Activated CD4-positive, CD25-positive, alpha-beta regulatory T cell (primary cell): ENCODE data around the gene CBR4.

Experiments used
- DNase-seq, 4 experiments: peaks; one replicate each; lab custom pipeline; 2025; lab: John Stamatoyannopoulos, UW

The CBR4 gene

DNA sequence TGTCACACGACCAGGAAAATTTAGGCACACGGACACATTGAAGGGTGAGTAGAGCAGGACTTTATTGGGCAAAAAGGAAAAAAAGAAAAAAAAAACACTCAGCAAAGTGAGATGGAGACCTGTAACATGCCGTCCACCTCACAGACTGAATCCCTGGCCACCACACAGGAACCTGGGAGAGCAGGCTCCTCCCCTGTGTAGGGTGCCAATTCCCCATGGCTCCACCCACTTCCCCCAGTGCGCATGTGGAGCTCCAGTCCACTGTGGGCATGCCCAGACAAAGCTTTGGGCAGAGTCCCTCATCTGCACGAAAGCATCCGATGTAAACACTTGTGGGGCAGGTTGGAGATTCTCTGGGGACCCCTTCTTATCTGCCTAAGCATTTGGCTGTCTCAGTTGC lies 23.6 kb upstream of the CBR4 start:
- no peak for DNase-seq

DNA sequence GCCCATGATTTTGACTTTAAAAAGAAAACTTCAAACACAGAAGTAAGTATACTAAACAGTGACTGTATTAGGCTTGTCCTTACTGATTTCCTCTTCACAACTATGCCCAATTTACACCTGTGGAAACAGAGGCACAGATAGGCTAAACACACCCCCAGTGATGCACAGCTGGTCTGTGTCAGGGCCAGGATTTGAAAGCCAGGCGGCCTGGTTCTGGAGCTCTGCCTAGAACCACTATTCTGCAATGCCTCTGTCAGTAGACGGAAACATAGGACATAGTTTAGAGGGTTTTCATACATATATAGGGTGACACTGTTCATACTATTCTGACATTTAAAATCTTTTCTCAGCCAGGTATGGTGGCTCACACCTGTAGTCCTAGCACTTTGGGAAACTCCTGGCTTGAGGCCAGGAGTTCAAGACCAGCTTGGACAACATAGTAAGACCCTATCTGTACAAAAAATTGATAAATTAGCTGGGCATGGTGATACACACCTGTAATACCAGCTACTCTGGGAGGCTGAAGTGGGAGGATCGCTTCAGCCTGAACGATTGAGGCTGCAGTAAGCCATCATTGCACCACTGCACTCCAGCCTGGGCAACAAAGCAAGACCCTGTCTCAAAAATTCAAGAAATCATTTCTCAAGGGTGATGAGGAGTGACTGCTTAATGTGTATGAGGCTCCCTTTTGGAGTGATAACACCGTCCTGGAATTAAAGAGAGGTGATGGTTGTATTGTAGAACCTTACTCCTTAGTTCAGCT lies 23.0 kb upstream of the CBR4 start:
- no peak for DNase-seq

DNA sequence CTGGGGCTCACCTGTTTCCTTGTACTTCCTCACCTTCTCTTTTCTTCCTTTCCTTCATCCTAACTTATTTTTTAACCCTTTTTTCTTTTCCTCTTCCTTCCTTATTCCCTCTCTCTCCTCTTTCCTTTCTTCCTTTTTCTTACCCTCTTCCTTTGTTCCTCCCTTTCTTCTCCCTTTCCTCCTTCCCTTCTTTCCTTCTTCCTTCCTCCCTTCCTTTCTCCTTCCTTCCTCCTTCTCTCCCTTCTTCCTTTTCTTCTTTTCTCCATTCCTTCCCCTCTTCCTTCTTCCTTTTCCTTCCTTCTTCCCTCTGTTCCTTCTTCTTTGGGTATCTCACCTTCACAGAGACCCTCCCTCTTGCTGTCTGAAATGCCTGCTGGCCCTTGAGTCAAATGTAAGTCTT lies 22.1 kb upstream of the CBR4 start:
- DNase-seq: no peak

DNA sequence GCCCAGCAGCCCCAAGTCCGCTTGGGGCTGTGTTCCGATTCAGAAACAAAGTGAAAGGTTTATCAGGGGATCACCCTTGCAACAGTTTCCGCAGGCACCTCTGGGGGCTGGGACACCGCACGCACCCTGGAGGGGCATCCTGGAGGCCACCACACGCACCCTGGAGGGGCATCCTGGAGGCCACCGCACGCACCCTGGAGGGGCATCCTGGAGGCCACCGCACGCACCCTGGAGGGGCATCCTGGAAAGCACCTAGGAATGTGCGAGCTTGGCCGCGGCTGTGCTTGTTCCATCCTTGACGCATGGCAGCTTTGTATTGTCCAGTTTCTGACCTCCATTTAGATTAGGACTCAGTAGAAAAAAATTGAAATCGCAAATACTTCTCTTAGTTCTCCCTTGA lies 21.3 kb upstream of the CBR4 start:
- no peak for DNase-seq

DNA sequence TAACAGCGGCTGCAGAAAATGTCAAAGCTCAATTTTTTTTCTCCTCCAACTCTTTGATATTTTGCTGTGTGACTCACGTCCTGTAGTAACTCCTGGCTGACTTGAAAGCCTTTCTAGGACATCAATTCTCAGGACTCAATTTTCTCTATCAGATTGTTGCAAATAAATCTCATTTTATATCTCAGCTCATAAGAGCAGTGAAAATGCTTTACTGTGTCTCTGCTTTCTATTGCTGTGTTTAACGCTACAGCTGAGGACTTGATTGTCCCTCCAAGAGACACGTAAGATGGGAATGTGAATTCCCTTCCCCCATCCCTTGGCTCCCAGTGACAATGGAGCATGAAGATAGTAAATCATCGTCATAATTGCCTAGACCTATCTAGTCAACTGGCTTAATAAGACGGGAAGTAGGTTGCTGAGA lies 20.5 kb upstream of the CBR4 start:
- DNase-seq: no peak

DNA sequence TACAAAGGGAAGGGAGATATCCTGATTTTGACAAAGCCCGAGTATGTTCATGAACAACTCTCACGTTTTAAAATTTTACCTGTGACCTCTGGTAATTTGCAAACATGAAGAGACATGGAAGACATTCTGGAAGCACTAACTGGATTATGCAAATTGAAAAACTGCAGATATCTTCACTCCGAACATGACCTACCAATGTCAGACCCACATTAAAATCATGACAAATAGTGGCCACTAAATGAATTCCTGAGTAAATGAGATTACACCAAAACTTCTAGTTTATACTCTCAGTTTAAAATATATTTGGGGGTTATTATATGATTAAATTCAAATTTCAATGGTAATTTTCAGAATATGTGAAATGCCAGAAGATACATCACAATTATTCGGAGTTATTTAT lies 19.9 kb upstream of the CBR4 start:
- DNase-seq: no peak

DNA sequence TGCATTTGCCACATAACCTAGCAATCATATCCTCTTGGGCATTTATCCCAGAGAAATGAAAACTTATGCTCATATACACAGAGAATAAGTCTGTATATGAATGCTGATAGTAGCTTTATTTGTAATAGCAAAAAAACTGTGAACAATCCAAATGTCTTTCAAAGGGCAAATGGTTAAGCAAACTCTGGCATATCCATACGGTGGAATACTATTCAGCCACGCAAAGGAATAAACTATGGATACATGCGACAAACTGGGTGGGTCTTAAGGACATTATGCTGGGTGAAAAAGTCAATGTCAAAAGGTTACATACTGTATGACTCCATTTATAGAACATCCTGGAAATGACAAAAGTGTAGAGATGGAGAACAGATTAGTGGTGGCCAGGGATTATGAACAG lies 17.6 kb upstream of the CBR4 start:
- DNase-seq: no peak

DNA sequence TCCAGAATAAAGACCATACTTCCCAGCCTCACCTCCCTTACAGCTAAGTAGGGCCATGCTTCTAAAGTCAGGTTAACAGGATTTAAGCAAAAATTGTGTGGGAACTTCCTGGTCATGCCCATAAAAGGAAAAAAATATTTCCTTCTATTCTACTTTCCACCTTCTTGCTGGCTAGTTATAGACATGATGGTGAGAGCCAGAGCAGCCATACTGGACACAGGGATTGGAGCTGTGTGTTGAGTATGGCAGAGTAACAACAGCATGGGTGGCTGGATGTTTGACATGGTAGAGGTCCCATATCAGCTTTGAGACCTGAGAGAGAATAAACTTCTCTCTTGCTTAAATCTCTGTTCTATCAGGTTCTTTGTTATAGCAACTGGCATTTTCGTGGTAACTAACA lies 15.1 kb upstream of the CBR4 start:
- no peak for DNase-seq

DNA sequence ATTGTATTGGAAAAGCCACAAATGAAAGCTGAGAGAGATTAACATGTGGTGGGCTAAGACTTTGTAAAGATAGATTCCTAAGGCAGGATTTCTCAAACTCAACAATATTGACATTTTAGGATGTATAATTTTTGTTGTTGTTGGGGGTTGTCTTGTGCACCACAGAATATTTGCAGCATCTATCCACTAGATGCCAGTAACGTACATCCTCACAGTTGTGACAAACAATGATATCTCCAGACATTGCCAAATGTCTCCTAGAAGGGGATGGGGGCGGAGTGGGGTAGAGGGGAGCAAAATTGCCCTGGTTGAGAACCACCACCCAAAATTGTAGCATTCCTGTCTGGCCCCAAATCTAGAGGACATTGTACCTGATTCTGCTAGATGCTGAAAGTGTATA lies 14.7 kb upstream of the CBR4 start:
- DNase-seq: no peak

DNA sequence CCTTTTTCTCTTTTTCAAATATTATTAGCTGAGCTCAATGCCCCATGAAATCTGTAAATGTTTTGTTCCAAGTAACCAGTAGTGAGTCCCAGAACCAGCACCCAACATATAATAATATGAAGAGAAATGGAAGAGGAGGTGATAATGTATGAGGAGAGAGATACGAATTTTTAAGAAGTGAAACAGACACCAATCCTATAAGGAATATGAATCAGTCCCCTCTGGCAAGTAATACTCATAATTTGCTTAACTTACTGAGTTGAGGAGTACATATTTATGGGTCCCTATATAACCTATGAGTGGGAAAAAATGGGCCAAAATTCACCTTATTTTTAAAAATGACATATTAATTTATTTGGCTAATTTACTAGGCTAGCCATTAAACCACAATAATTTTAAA lies 8.4 kb upstream of the CBR4 start:
- no peak for DNase-seq

DNA sequence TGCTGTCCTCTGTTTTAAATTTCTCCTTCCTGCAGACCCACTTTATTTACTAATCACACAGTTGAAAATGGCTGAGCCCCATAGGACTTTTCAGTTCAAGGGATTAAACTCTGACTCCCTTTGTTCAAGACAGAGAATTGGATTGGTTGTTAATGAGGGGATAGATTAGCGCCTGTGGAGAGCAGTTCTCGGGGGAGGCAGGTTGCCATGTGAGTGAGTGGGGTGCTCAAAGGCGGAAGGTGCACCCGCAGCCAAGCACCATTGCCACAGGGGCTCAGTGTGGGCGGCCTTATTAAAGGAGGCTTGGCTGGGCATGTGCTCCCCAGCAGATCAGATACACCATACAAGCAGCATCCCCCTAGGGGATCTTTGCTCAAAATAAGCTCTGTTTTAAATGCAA lies 7.9 kb upstream of the CBR4 start:
- no peak for DNase-seq

DNA sequence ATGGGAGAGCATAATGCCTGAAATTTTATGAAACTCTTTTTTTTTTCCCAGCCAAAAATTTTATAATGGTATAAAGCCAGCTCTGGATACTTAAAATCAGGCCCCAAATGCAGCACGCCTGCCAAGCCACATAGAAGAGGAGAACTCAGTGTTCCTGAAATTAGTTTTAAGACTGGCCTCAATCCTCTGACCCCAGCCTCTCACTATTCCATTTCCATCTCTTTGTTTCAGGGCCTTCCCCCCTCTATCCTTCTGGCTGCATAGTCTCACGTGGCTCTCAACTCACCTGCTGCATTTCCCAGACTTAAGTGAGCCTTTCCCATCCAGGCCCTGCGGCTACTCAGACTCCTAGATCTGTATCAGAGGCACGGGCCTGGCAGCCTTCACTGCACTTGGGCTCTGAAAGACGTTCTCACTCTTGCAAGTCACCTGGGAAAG lies 5.2 kb upstream of the CBR4 start:
- DNase-seq: no peak

DNA sequence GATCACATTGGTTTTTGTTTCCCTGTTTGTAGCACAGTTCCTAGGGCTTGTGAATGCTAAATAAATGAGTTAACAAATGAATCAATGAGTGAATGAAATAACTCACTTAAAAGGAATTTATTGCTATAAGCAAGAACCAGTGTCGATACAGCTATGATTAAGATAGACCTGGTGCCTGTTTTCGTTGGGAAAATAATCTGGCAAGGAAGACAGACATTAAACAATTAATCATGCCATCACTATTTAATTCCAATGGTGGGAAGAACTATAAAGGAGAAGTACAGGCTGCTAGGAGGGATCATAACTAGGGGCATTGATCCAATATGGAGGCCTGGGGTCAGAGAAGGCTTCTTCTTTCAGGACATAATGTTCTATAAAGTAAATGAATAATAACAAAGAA lies 4.5 kb upstream of the CBR4 start:
- no peak for DNase-seq

DNA sequence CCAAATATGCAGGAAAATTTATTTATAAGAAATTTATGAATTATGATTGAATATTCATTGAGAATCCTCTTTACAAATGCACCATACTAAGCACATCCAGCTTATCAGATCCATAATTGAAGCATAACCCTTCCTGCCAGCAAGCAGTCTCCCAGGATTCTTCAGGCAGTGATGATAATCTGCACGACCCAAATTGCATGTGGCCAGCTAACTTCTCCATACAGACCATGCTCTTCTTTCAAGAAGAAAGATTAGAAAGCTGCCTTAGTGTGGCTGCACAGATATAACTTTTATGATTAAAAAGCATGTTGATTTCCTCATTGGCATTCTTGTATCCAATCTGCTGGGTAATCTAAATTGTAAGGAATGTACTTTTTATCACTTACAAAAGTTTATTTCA lies 3.3 kb upstream of the CBR4 start:
- no peak for DNase-seq

DNA sequence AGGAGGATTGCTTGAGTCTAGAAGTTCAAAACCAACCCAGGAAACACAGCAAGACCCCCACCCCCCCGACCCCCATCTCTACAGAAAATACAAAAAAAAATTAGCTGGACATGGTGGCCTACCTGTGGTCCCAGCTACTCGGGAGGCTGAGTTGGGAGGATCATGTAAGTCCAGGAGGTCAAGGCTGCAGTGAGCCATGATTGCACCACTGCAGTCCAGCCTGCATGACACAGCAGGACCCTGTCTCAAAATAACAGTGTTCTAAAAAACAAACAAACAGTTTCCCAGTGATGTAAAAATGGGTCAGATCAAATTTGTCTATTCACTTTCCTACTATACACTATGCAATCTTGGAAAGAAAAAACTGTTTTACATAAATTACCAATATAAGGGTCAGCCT lies 2.0 kb upstream of the CBR4 start:
- no peak for DNase-seq

DNA sequence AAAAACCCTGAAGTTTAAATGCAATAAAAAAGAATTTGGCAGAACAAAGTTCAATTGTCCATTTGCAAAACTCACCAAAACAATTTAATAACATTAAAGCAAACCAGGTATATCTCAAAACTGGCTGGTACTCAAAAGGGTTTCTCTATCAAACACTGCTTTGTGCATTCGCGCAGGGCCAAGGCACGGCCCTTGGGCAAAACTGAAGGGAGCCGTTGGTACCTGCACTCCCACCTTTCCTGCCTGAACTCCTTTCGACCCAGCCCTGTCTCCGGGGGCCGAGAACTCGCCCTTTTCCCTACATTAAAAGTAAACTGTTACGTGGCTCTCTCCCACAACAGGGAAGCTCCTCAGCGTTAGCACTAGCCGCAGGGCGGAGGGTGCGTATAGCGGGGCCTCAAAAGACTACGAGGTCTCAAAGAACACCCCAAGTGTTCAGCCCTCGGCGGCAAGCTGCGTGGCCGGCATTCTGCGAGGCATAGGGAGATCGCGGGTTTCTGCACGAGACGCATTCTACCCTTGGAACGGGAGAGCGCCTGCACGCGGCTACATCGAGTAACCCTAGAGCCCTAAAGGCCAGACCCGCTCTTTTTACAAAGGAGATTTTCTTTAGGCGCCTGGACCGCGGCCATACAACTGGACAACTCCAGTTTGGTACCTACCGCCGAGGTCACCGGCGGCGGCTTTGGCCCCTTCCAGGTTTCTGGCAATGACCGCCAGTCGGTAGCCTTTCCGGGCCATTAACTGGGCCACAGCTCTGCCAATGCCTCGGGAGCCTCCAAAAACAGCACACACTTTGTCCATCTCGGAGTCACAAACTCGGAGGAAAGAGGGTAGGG lies 550 bp downstream of the CBR4 start:
- peak; percentile 20 to 29 (median 24) for DNase-seq

DNA sequence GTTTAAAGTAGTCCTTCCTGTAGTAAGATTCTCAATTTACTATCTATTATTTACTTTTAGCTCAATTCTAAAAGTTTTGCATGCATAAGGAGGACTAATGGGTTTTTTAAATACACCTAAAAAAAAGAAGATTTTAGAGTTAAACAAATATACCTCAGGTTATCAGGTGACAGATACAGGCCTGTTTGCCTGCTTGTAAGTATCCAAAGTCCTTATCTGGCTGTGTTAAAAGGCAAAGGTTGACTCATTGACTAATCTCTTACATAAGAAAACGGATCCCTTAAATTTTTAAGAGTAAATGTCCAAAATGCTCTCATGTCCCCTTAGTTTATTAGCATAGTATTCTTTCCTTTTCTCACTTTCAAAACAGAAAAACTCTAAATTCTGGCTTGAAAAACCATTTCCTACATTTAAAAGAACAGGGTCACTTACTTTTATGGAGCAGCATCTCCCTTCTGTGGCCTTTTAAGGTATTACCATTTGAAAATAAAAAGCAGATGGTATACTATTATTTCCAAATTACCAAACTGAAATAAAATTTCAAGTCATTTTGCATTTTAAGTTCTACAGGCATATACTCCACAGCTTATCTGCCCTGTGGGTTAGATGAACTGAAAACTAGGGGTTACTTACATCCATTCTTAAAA lies 4.5 kb downstream of the CBR4 start:
- no peak for DNase-seq

DNA sequence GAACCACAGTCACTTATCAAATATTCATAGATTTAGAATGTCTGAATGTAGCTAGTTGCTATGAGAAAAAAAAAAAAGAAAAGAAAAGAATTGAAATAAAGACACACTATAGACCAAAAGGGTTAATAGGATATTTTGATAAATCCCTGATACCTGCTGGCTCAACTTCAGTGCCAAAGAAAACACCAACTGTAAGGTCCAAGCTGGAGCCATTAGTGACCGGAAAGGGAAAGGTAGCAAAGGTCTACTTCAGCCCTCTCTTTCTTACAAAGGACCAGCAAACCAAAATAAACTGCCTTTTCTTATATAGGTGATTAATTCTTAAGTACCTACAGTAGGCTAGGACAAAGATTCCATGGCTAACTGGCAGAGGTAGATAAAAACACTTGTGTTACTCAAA lies 9.7 kb downstream of the CBR4 start:
- no peak for DNase-seq

DNA sequence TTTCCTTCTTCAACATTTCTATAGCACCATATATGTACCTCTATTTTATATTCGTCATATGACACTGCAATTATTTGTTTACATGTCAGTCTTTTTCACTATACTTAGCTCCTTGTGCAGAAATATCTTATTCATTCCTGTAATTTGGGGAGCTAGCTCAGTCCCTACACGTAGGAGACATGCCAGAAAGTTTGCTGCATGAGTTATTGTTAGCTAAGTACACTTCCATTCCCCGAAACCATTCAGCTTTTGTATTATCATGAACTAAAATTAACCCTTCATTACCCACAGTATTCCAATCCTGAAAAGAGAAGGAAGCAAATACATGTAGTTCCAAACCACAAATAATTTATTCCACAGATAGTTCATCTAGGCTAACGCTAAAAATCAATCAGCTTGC lies 10.2 kb downstream of the CBR4 start:
- no peak for DNase-seq

DNA sequence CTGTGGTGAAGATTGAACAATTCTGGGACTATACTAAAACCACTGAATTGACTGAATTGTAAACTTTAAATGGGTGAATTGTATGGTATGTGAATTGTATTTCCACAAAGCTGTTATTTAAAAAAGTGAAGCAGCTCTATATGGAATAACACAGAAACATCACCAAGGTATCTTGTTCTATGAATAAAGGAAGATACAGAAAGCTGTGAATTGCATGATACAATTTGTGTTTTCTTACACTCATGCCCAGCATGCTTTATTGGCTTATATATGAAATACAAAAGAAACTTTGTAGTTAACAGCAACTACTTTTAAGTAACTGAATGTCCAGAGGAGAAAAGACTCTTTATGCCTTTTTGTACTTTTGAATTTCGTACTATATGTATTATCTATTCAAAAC lies 11.5 kb downstream of the CBR4 start:
- no peak for DNase-seq

DNA sequence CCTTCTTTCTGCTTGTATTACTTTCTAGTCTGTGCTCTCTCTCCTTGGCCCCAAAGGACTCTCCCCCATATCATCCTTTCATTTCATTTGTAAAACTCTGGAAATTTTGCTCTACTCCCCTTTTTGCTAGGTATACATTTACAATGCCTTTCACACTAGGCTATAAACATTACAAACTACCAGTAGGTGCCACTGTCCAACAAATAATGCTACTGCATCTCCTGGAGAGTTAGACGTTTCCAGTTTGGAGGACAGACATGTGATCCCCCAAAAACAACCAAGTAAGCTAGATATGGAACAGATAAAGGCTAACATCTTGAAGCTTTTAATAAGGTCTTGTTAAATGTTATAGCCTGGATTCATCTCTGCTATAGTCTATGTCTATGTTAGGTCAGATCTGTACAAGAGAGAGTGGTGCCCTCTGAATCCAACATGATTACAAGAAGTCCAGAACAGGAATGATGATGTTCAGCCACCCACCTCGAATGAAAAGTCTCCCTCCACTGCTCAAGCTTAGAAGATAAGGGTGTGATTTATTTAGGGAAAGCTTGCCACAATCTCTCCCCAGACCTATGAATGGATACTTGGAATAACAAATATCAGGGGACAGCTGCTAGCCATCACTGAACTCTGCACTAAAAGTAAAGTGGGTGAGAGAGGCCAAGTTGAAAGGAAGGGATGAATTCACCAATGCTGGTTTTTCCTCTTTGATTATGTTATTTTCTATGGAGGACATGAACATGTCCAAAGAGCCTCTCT lies 14.3 kb downstream of the CBR4 start:
- no peak for DNase-seq

DNA sequence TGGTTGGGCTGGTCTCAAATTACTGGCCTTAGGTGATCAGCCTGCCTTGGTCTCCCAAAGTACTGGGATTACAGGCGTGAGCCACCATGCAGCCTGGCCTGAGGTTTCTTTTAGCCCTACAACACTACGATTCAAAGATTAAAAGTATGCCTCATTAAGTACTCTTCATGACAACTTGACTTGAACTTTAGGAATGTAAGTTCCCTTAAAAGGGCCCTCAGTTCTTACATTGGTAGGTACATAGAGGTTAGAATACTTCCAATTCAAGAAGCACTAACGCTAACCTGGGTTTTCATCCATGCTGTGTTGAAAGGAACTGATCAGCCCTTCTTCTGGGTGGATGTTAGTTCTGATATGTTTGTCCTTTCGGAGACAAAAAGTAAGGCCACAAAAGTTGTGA lies 15.1 kb downstream of the CBR4 start:
- no peak for DNase-seq
